Smooth muscle cell of the brain vasculature (primary cell): ENCODE results near the gene KLHL17.
"Not testable (repeated sequence)": the region's sequence is repeated elsewhere in the genome, so short reads cannot be mapped to it uniquely, and the experiment has no call there.

ENCODE experiments used
- DNase-seq: peaks from one replicate; pipeline ENCODE4 v3.0.0-alpha.2; 2012; ENCODE audit warnings: low read depth, low spot score

The KLHL17 gene

GRCh38 chr1:999725-1000356, 39.5 kb downstream of the KLHL17 start, which contains the start of gene HES4:
Gene HES4, minus strand, starts transcription at chr1:1000097. Its CDS starts 124 bp downstream, at chr1:999973.
- DNase-seq, result peak; percentile 69

DNA sequence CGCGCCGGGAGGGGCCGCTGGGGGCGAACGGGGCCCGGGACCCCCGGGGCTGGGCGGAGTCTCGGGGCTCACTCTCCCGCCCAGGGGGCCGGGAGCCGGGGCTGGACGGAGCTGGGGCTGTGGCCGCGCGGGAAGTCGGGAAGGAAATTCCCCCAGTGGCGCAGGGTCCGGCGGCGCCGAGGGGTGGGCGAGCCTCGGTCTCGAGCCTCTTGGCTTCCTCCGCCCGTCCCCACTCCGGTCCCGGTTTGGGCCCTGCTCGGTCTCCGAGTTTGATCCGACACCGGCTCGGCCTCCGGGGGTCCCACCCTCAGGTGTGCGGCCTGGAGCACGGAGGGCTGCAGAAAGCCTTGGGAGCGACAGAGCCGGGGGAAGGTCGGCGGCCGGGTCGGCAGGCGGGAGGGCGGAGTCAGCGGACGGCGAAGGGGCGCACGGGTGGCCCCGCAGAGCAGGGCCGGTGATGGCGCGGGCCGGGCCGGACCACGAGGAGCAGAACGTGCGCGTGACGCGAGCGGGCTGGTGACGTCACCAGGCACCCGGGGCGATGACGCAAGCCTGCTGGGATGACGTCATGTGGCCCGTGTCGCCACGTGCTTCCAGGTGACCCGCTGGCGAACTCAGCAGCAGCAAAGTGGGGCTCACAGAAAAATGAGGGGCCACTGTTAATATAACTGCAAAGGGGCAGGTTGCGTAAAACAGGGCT, 40.1 kb downstream of the KLHL17 start:
- DNase-seq, result no peak

DNA sequence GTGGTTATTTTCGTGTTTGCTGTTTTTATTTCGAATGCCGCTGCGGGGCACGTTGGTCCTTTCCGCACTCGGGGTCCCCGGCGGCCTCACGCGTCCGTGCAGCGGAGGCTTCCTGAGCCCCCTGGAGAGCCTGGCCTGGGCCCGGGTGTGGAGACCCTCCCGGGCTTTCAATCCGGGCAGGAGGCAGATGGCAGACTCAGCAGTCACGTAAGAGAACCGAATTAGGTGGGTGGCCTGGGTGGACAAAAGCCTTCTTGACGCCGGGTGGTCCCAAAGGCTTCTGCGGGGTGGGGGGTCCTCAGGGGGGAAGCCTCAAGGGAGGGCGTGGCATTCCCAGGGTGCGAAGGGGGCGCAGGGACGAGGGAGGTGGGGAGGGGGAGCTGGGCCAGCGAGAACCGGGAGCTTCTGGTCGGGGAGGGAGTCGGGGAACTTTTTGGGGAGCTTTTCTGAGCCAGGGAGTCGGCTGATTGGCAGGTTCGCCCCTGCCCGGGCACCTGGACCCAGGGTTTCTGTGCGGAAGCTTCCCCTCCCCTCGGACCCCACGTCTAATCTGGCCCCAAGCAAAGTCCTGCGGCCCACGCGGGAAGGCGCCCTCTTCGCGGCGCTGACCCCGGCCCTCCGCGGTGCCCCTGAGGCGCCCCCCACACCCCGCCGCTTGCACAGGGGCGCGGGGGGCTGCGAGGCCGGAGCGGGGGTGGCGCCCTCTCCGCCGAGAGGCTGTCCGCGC, 40.8 kb downstream of the KLHL17 start:
- no peak for DNase-seq

DNA sequence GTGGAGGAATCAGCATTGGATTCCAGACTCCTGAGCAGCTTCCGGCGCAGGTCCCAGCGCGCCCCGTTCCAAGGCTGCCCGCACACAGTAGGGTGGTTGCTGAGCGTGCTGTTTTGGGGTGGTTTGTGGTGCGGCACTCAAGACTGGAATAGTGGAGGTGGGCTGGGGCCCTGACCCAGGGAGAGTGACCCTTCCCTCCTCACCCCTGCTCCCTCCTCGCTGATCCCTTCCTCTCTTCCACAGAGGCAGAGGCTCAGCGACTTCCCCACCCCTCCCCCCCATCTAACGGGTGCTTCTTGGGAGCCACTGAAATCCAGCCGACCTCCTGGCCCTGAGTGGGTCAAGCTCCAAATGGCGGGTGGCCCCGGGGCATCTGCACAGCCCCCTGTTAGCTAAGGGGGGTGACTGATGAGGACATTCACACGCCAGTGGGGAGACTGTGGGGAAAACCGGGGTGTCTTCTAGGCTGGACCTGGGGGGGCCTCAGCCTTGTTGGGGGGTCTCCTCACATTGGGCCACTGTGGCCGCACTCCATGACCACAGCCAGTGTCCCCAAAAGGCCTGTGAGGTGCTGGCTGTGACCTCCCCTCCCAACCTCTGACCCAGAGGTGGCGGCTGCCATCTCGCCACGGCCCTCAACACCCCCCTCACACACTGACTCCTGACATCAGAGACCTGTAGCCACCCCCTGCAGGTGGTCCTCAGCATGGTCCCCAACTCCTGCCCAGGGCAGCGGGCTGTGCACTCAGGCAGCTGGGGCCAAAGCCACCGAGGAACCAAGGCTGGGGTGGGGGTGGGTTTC, 43.4 kb downstream of the KLHL17 start:
- DNase-seq, result no peak

DNA sequence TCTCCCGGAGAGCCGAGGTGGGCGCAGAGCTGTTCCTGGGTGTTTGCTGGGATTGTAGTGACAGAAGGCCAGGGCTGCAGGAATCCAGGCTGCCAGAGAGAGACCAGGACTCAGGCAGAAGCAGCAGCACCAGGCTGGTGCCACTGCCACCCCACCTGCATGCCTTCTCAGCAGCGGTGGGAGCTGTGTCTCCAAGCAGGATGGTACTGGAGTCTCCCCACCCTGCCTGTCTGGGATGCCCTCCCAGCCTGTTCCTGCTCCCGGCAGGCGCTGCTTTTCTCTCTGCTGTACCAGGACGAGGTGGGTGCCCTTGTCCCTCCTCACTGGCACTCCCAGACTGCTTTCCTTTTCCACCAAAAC, 44.0 kb downstream of the KLHL17 start:
- no peak for DNase-seq

DNA sequence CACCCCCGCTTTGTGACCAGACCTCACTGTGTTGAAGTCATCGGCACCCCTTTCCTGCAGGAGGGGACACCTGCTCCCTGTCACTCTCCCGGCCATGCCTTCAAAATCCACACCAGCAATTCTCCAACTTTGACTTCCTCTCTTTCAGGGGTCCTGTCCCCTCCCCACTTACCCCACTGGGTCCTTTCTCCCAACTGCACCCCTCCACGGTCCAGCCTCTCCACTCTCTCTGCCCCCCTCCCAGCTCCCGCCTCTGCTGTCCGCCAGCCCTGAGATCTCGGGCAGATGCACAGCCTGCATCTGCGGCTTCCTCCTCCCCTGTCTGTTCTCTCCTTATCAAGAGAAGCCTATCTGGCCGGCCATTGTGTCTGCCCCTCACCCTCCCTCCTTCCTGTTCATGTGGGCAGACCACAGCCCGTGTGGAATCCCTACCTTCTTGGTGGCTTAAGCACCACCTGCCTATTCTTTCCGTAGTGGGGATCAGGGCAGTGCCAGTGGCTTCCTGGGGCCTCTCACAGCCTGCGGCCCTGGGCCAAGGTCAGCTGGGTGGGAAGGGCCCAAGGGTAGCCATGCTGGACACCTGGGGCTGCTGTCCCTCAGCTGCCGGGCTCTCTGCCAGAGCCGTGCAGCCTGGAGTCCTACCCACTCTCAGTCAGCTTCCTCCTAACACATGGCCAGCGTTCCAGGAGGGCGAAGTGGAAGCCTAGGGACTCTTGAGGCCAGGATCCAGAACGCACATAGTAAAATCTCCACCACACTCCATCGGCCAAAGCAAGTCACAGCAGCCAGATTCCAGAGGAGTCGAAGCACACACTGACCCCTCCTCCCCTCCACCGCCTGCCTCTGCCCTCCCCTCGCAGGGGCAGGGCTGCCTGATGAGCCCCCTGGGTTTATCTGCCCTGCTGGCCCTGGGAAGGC, 44.7 kb downstream of the KLHL17 start:
- no peak for DNase-seq

- no peak for DNase-seq
These were observed 45.5 kb downstream of the KLHL17 start for GRCh38 chr1:1005774-1006304.

DNA sequence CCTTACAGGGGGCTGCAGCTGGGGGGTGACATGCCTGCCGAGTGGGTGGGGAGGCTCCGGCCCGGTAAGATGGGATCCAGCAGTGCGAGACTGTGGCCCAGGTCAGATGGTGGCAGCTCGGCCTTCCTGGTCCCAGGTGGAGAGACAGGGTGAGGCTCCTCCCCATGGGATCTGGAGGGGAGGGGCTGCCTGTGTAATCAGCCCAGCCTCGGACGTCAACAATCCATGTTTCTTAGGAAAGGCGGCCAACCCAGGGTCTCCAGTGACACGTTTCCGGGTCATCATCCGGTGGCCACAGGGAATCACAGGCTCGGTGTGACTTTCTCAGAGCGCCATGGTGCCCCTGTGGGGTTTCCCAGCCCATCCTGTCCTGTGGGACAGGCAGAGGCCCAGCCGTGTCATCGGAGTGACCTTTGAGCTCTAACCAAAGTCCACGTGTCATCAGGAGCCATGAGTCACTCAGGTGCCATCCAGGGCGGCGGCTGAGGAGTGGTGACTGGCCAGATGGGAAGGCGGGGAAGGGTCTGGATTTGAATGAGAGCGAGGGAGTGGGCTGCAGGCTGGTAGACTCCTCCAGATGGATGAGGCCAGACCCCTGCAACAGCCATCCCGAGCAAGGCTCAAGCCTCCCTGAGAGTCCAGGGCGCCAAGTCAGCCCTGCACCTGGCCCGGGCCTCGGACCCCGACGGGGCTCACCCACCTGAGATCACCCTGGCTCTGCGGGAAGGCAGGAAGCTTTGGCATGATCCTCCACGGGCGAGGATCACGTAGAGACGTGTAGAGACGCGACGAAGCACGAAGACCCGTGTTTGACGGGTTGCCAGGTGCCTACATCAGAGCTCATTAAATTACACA, 46.1 kb downstream of the KLHL17 start:
- DNase-seq, result no peak

DNA sequence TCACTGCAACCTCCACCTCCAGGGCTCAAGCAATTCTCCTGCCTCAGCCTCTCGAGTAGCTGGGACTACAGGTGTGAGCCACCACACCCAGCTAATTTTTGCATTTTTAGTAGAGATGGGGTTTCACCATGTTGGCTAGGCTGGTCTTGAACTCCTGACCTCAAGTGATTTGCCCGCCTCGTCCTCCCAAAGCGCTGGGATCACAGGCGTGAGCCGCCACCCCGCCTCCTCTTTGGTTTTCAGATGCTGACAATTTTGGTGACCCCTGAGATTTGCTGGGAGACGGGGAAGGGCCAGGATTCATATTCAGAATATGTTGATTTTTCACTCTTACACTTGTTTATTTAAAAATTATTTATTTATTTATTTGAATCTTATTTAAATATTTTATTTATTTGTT, 49.7 kb downstream of the KLHL17 start:
- DNase-seq, result not testable (repeated sequence)

GRCh38 chr1:1011396-1011949, 51.1 kb downstream of the KLHL17 start:
- DNase-seq, result no peak

GRCh38 chr1:1012736-1013104, 52.3 kb downstream of the KLHL17 start:
- not testable (repeated sequence) for DNase-seq

GRCh38 chr1:1013105-1013921, 52.9 kb downstream of the KLHL17 start, which contains the start of gene ISG15:
Gene ISG15, plus strand, starts transcription at chr1:1013497. Its CDS starts 77 bp downstream, at chr1:1013574.
- DNase-seq, result no peak

DNA sequence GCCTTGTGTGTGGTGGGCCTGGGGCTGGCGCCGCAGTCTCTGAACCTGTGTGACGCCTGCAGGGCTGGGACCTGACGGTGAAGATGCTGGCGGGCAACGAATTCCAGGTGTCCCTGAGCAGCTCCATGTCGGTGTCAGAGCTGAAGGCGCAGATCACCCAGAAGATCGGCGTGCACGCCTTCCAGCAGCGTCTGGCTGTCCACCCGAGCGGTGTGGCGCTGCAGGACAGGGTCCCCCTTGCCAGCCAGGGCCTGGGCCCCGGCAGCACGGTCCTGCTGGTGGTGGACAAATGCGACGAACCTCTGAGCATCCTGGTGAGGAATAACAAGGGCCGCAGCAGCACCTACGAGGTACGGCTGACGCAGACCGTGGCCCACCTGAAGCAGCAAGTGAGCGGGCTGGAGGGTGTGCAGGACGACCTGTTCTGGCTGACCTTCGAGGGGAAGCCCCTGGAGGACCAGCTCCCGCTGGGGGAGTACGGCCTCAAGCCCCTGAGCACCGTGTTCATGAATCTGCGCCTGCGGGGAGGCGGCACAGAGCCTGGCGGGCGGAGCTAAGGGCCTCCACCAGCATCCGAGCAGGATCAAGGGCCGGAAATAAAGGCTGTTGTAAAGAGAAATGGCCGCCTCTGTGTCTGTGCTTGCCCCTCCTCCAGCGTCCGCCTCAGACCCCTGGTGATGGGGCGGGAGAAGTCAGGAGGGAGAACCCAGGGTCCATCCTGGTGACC, 53.7 kb downstream of the KLHL17 start:
- DNase-seq, result no peak

DNA sequence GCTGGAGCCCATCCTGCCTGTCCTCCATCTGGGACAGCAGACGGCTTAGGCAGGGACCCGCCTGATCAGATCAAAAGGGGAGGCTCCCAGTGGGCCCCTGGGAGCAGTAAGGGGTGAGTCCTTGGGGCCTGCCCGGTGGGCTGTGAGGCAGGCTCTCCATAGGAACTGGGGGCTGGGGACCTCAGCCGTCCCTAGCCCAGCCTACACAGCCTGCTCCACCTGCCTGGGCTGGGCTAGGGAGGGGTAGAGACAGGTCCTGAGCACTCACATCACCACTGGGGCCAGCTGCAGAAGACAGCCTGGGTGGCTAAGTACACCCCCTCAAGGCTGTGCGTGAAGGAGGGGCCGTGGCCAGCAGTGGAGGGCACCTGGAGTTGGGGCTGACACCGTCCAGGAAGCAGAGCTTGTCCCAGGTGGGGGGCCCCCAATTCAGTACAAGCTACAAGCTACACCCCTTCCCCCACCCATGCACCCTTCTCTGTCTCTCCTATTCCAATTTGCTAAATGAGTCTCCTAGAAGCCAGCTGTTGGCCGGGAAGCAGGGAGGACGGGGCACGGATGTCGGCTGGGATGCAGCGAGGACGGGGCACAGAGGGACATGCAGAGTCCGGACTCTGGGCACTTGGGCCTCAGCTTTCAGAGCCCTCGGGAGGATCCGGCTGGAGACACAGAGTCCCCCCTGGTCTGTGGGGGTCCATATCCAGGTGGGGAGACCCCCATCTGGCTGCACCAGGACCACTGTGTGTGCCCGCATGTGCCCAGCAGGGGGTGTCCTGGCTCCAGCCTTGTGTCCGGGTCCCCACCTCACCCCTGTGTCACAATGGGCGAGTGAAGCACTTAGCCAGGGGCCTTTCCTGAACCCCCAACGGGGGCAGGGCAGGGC, 54.7 kb downstream of the KLHL17 start:
- no peak for DNase-seq
